ENCODE data around the gene HSPA14. TPM values are rescaled to one million over a fixed set of nuclear protein-coding genes. Genes with fewer than 3 reads are reported as not detected.
"Not testable (repeated sequence)": the region's sequence is repeated elsewhere in the genome, so short reads cannot be mapped to it uniquely, and the experiment has no call there.

The HSPA14 gene
- total and polyA plus RNA-seq, 2 of the 8 experiments (the other 6 are each of a cell fraction or from before 2014, with no cell fraction given): 20.5 to 36.4 TPM

DNA sequence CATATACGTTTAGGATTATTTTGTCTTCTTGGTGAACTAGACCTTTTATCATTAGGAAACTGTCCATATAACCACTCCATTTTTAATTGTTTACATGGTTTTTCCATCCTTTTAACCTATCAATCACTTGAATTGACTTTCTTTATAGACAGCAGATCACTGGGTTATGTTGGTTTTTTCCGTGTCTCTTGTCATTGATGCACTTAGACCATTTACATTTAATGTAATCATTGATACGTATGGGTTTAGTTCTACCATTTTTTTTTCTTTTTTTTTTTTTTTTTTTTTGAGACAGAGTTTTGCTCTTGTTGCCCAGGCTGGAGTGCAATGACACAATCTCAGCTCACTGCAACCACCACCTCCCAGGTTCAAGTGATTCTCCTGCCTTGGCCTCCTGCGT, 69.5 kb downstream of the HSPA14 start:
- not testable (repeated sequence) for H3K9ac ChIP-seq (replicated peaks in 1 of 4; ENCODE audit: extremely low read depth in 1 of 4, low read depth in 3 of 4, low read length in 3 of 4); H2AK5ac ChIP-seq (ENCODE audit: low read depth, low read length); H2BK15ac ChIP-seq (ENCODE audit: low read length); H3K4ac ChIP-seq (replicated peaks; ENCODE audit: insufficient read length, low read depth, low read length); H4K8ac ChIP-seq (ENCODE audit: extremely low read depth, insufficient read depth, low read length); H3K23me2 ChIP-seq (ENCODE audit: low read depth, low read length); H3K14ac ChIP-seq (ENCODE audit: insufficient read length); H3K79me1 ChIP-seq (ENCODE audit: low read depth, low read length); DNase-seq (ENCODE audit: low read depth in 1 of 2, low spot score in 2 of 2); H3K79me2 ChIP-seq (ENCODE audit: control insufficient read depth in 1 of 2, insufficient read depth in 2 of 2, low read length in 2 of 2); H2BK120ac ChIP-seq (replicated peaks; ENCODE audit: low read depth, low read length); H3K4me2 ChIP-seq (ENCODE audit: insufficient read depth in 1 of 2, low read depth in 2 of 2, low read length in 2 of 2); H3K27ac ChIP-seq (ENCODE audit: low read depth, low read length); H4K5ac ChIP-seq (ENCODE audit: insufficient read length, low read depth, low read length); H3K18ac ChIP-seq (ENCODE audit: extremely low read depth, low read length); H3K23ac ChIP-seq (ENCODE audit: insufficient read length); FAIRE-seq; H3K4me1 ChIP-seq (replicated peaks in 1 of 4; ENCODE audit: control insufficient read depth in 3 of 4, insufficient read depth in 4 of 4, low read length in 3 of 4); H2AFZ ChIP-seq (ENCODE audit: low read length); H4K20me1 ChIP-seq (replicated peaks in 1 of 2; ENCODE audit: control insufficient read depth in 1 of 2, insufficient read depth in 2 of 2, low read length in 2 of 2); H3K9me3 ChIP-seq (ENCODE audit: insufficient read depth in 2 of 2, low read depth in 1 of 2, low read length in 1 of 2); H3K27me3 ChIP-seq (replicated peaks in 1 of 4; ENCODE audit: control insufficient read depth in 3 of 4, extremely low read depth in 1 of 4, insufficient read depth in 3 of 4, low read length in 3 of 4); H2BK5ac ChIP-seq (ENCODE audit: low read depth, low read length); H3K56ac ChIP-seq (replicated peaks; ENCODE audit: insufficient read length, low read depth, low read length); H3K4me3 ChIP-seq (ENCODE audit: extremely low read depth in 1 of 4, insufficient read depth in 2 of 4, low read depth in 3 of 4, low read length in 4 of 4); H4K91ac ChIP-seq (replicated peaks; ENCODE audit: insufficient read length, low read length); H2BK20ac ChIP-seq (ENCODE audit: low read length); H2BK12ac ChIP-seq (ENCODE audit: low read depth, low read length)
- CTCF ChIA-PET (ENCODE audit: partially characterized antibody): interaction anchor here (0.6 to 1.1 kb wide), 2 partner anchors 19 to 360 kb away, joined by 3 read pairs; no protein-coding TSS in a partner anchor
- WGBS, 2 experiments (ENCODE audit: extremely low coverage in 1 of 2, insufficient coverage in 1 of 2, insufficient read length in 1 of 2, insufficient replicate concordance in 2 of 2, low coverage in 1 of 2, low lambda C conversion rate in 2 of 2, missing lambda C conversion rate in 1 of 2): 94% methylated on average over 4 of the region's 4 CpGs; no CpG with 5 or more reads in 1 of the 2 experiments
- POLR2A ChIA-PET (ENCODE audit: partially characterized antibody): interaction anchor here (0.6 kb wide), 1 partner anchor 107 kb away, joined by 3 read pairs; no protein-coding TSS in a partner anchor
- H3K36me3 ChIP-seq (ENCODE audit: control insufficient read depth in 2 of 4, insufficient read depth in 4 of 4, low read length in 3 of 4): peaks cover 0 to 78% (median 47%) of the 10 kb centered on the region in 4 experiments; a peak in 7 of 8 replicates

All from H1 (cell line).